ENCODE measurements around the gene ELL3.
"Not testable (repeated sequence)": the region's sequence is repeated elsewhere in the genome, so short reads cannot be mapped to it uniquely, and the experiment has no call there.

ELL3 gene

GRCh38 chr15:43751885-43752284 is 24.9 kb downstream of the ELL3 start:
- H3K4me1 ChIP-seq (ENCODE audit: low read length): 0 out of 2 replicates have a peak, but pooled peaks cover 4% of the 10 kb centered on the region
- H3F3A ChIP-seq (ENCODE audit: insufficient read depth, low read length): no peaks in the 10 kb centered on the region
- H3K4me2 ChIP-seq (ENCODE audit: low read depth, low read length): no peak overlapping the region
- H4K20me1 ChIP-seq (ENCODE audit: insufficient read depth, low read length): peaks cover 31% of the 10 kb centered on the region
- no peak overlapping the region for H2AFZ ChIP-seq (ENCODE audit: low read length)
- no peak for DNase-seq
- H3K9me2 ChIP-seq (replicated peaks; ENCODE audit: insufficient read depth, low read length): no peaks in the 10 kb centered on the region
- H3K4me3 ChIP-seq (ENCODE audit: low read length): no peak overlapping the region
- no peak overlapping the region for H3K9ac ChIP-seq (ENCODE audit: low read length)
- H3K79me2 ChIP-seq (ENCODE audit: low read length): peaks cover 90% of the 10 kb centered on the region
- no peak overlapping the region for H3K27ac ChIP-seq (ENCODE audit: low read length)
- TF ChIP-seq CTCF (IDR thresholded peaks at IDR 0.05; ENCODE audit: low read length) (no peak), EZH2phosphoT487 (IDR thresholded peaks at IDR 0.05; ENCODE audit: low read length) (no peak), EZH2 (optimal IDR thresholded peaks at IDR 0.05; ENCODE audit: low read depth, low read length) (no peak)
- no peaks in the 10 kb centered on the region for H3K9me3 ChIP-seq (replicated peaks; ENCODE audit: insufficient read depth, low read length)
- no peaks in the 10 kb centered on the region for H3K27me3 ChIP-seq (replicated peaks; ENCODE audit: insufficient read depth, low read length)
- peaks cover 3% of the 10 kb centered on the region; the same call in 1 of the 2 replicates for H3K36me3 ChIP-seq (replicated peaks; ENCODE audit: insufficient read depth, low read length)

- H3K4me2 ChIP-seq (ENCODE audit: low read depth, low read length): no peak overlapping the region
- no peak for TF ChIP-seq CTCF (IDR thresholded peaks at IDR 0.05; ENCODE audit: low read length)
- no peak for TF ChIP-seq EZH2phosphoT487 (IDR thresholded peaks at IDR 0.05; ENCODE audit: low read length)
- no peak for TF ChIP-seq EZH2 (optimal IDR thresholded peaks at IDR 0.05; ENCODE audit: low read depth, low read length)
- H3K36me3 ChIP-seq (replicated peaks; ENCODE audit: insufficient read depth, low read length): peaks cover 3% of the 10 kb centered on the region; the same call in 1 of the 2 replicates
- H3K79me2 ChIP-seq (ENCODE audit: low read length): peaks cover 82% of the 10 kb centered on the region
- H3F3A ChIP-seq (ENCODE audit: insufficient read depth, low read length): no peaks in the 10 kb centered on the region
- 0 out of 2 replicates have a peak, but pooled peaks cover 4% of the 10 kb centered on the region for H3K4me1 ChIP-seq (ENCODE audit: low read length)
- no peaks in the 10 kb centered on the region for H3K9me3 ChIP-seq (replicated peaks; ENCODE audit: insufficient read depth, low read length)
- H3K4me3 ChIP-seq (ENCODE audit: low read length): no peak overlapping the region
- H3K27ac ChIP-seq (ENCODE audit: low read length): no peak overlapping the region
- H2AFZ ChIP-seq (ENCODE audit: low read length): no peak overlapping the region
- no peaks in the 10 kb centered on the region for H3K9me2 ChIP-seq (replicated peaks; ENCODE audit: insufficient read depth, low read length)
- peaks cover 31% of the 10 kb centered on the region for H4K20me1 ChIP-seq (ENCODE audit: insufficient read depth, low read length)
- DNase-seq: peak; percentile 84
- H3K9ac ChIP-seq (ENCODE audit: low read length): no peak overlapping the region
- H3K27me3 ChIP-seq (replicated peaks; ENCODE audit: insufficient read depth, low read length): no peaks in the 10 kb centered on the region
These were observed 26.9 kb downstream of the ELL3 start for GRCh38 chr15:43749690-43750345.

DNA sequence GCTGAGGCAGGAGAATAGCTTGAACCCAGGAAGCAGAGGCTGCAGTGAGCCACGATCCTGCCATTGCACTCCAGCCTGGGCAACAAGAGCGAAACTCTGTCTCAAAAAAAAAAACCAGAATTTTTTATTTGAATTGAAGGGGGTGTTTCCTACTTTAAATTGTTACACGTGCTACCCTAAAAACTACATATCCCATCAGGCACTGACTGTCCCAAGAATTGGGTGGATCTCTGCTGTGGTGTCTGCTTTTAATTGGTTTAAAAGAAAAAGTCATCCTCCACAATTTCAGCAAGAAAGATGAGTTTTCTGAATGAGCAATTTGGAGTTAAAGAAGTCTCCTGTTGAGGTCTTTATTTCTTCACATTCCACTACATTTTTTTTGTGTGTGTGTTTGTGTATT is 28.4 kb downstream of the ELL3 start:
- no peak overlapping the region for H3K4me3 ChIP-seq (ENCODE audit: low read length)
- H3K27ac ChIP-seq (ENCODE audit: low read length): no peak overlapping the region
- H3F3A ChIP-seq (ENCODE audit: insufficient read depth, low read length): no peaks in the 10 kb centered on the region
- H3K4me1 ChIP-seq (ENCODE audit: low read length): 0 out of 2 replicates have a peak, but pooled peaks cover 4% of the 10 kb centered on the region
- H3K36me3 ChIP-seq (replicated peaks; ENCODE audit: insufficient read depth, low read length): no peaks in the 10 kb centered on the region
- H4K20me1 ChIP-seq (ENCODE audit: insufficient read depth, low read length): peaks cover 28% of the 10 kb centered on the region
- TF ChIP-seq EZH2phosphoT487 (IDR thresholded peaks at IDR 0.05; ENCODE audit: low read length) (no peak), EZH2 (optimal IDR thresholded peaks at IDR 0.05; ENCODE audit: low read depth, low read length) (no peak), CTCF (IDR thresholded peaks at IDR 0.05; ENCODE audit: low read length) (no peak)
- no peaks in the 10 kb centered on the region for H3K9me2 ChIP-seq (replicated peaks; ENCODE audit: insufficient read depth, low read length)
- no peak overlapping the region for H2AFZ ChIP-seq (ENCODE audit: low read length)
- DNase-seq: no peak
- H3K9ac ChIP-seq (ENCODE audit: low read length): no peak overlapping the region
- H3K4me2 ChIP-seq (ENCODE audit: low read depth, low read length): no peak overlapping the region; the same call in 1 of the 2 replicates
- peaks cover 71% of the 10 kb centered on the region for H3K79me2 ChIP-seq (ENCODE audit: low read length)
- H3K27me3 ChIP-seq (replicated peaks; ENCODE audit: insufficient read depth, low read length): no peaks in the 10 kb centered on the region
- no peaks in the 10 kb centered on the region for H3K9me3 ChIP-seq (replicated peaks; ENCODE audit: insufficient read depth, low read length)

- peaks cover 16% of the 10 kb centered on the region for H4K20me1 ChIP-seq (ENCODE audit: insufficient read depth, low read length)
- not testable (repeated sequence) for H3K27me3 ChIP-seq (replicated peaks; ENCODE audit: insufficient read depth, low read length); H3K36me3 ChIP-seq (replicated peaks; ENCODE audit: insufficient read depth, low read length); DNase-seq; H3K4me1 ChIP-seq (ENCODE audit: low read length); H3K9me3 ChIP-seq (replicated peaks; ENCODE audit: insufficient read depth, low read length); H3K9me2 ChIP-seq (replicated peaks; ENCODE audit: insufficient read depth, low read length); H3F3A ChIP-seq (ENCODE audit: insufficient read depth, low read length)
- H3K79me2 ChIP-seq (ENCODE audit: low read length): peaks cover 56% of the 10 kb centered on the region
- peak overlapping the region; percentile 46; the same call in 1 of the 2 replicates for H3K27ac ChIP-seq (ENCODE audit: low read length)
- H2AFZ ChIP-seq (ENCODE audit: low read length): peak overlapping the region; percentile 46; the same call in 1 of the 2 replicates
- peak overlapping the region; percentile 77 for H3K4me2 ChIP-seq (ENCODE audit: low read depth, low read length)
- peak overlapping the region; percentile 81 for H3K4me3 ChIP-seq (ENCODE audit: low read length)
- peak overlapping the region; percentile 85 for H3K9ac ChIP-seq (ENCODE audit: low read length)
These were observed 29.9 kb downstream of the ELL3 start for GRCh38 chr15:43746903-43747309.

Data from MM.1S (cell line).